WTC11 (cell line): ENCODE measurements around the gene PPP1R14C.

Experiments
- AR ChIP-seq: fragments of 250-450 bp; sonication (Bioruptor Pico); IDR thresholded peaks from 2 replicates; pipeline ENCODE4 v1.9.0; 2021; ENCODE audit warnings: mild to moderate bottlenecking
- CBFB ChIP-seq: sonication (generic); formaldehyde crosslinking; IDR thresholded peaks from 2 replicates; pipeline ENCODE4 v1.8.1; 2022; ENCODE audit warnings: mild to moderate bottlenecking, low read depth, missing genetic modification reagents
- CDX4 ChIP-seq: fragments of 250-450 bp; sonication (Bioruptor Pico); IDR thresholded peaks from 2 replicates; pipeline ENCODE4 v1.9.0; 2021; ENCODE audit warnings: moderate library complexity, mild to moderate bottlenecking, inconsistent platforms, borderline replicate concordance
- CTCF ChIP-seq: fragments of 200-600 bp; IDR thresholded peaks from 2 replicates; pipeline ENCODE4 v1.8.0; 2022; ENCODE audit warnings: antibody characterized with exemption
- E2F1 ChIP-seq: sonication (generic); formaldehyde crosslinking; IDR thresholded peaks from 2 replicates; pipeline ENCODE4 v1.8.0; 2022; ENCODE audit warnings: mild to moderate bottlenecking, missing genetic modification reagents
- IRF2 ChIP-seq: sonication (generic); formaldehyde crosslinking; IDR thresholded peaks from 2 replicates; pipeline ENCODE4 v1.8.0; 2022; ENCODE audit warnings: low read depth, missing genetic modification reagents, borderline replicate concordance
- MAX ChIP-seq: sonication (generic); formaldehyde crosslinking; IDR thresholded peaks from 2 replicates; pipeline ENCODE4 v1.8.0; 2022; ENCODE audit warnings: mild to moderate bottlenecking, missing genetic modification reagents
- MLX ChIP-seq: sonication (generic); formaldehyde crosslinking; IDR thresholded peaks from 2 replicates; pipeline ENCODE4 v1.8.1; 2023; ENCODE audit warnings: mild to moderate bottlenecking, missing genetic modification reagents, moderate library complexity
- RELA ChIP-seq: sonication (generic); formaldehyde crosslinking; IDR thresholded peaks from 2 replicates; pipeline ENCODE4 v1.8.1; 2022; ENCODE audit warnings: missing genetic modification reagents, mild to moderate bottlenecking, borderline replicate concordance
- SMAD3 ChIP-seq: sonication (generic); formaldehyde crosslinking; IDR thresholded peaks from 2 replicates; pipeline ENCODE4 v1.8.0; 2022; ENCODE audit warnings: missing genetic modification reagents, mild to moderate bottlenecking, borderline replicate concordance
- SP1 ChIP-seq: sonication (generic); formaldehyde crosslinking; conservative IDR thresholded peaks from 2 replicates; pipeline ENCODE4 v1.8.1; 2022; ENCODE audit warnings: missing genetic modification reagents
- ZBTB21 ChIP-seq: sonication (generic); formaldehyde crosslinking; IDR thresholded peaks from 2 replicates; pipeline ENCODE4 v1.8.1; 2023; ENCODE audit warnings: mild to moderate bottlenecking, missing genetic modification reagents, borderline replicate concordance
- ZBTB43 ChIP-seq: sonication (generic); formaldehyde crosslinking; IDR thresholded peaks from 2 replicates; pipeline ENCODE4 v1.8.1; 2023; ENCODE audit warnings: mild to moderate bottlenecking, missing genetic modification reagents
- ZNF263 ChIP-seq: sonication (generic); formaldehyde crosslinking; IDR thresholded peaks from 2 replicates; pipeline ENCODE4 v1.8.1; 2022; ENCODE audit warnings: low read depth, mild to moderate bottlenecking, moderate library complexity, missing genetic modification reagents

- TF ChIP-seq CTCF (no peak), E2F1 (CRISPR knock-in tag) (no peak), RELA (CRISPR knock-in tag) (no peak), ZBTB43 (no peak), AR (CRISPR knock-in tag) (no peak), CBFB (CRISPR knock-in tag) (no peak), ZBTB21 (CRISPR knock-in tag) (no peak), IRF2 (CRISPR knock-in tag) (no peak), SP1 (CRISPR knock-in tag) (no peak), MAX (CRISPR knock-in tag) (no peak), CDX4 (CRISPR knock-in tag) (no peak), MLX (no peak), SMAD3 (CRISPR knock-in tag) (no peak), ZNF263 (CRISPR knock-in tag) (no peak)
These were observed 144.1 kb downstream of the PPP1R14C start for GRCh38 chr6:150286912-150287311.
